ENCODE results near the gene KHNYN. TPM values are rescaled to one million over a fixed set of nuclear protein-coding genes. Genes with fewer than 3 reads are reported as not detected.

The KHNYN gene
- total and polyA plus RNA-seq, 12 donors, result 18.5 to 76.9 (median 45.1) TPM

- no peak overlapping the region for H3K27ac ChIP-seq
- no peak overlapping the region for H3K4me3 ChIP-seq
- peak in 1 of 7 donors; percentile 5 for DNase-seq
- peaks cover 6% of the 10 kb centered on the region for H3K27me3 ChIP-seq
- no peak for TF ChIP-seq POLR2A (IDR thresholded peaks at IDR 0.05)
- TF ChIP-seq CTCF (IDR thresholded peaks at IDR 0.05), result no peak
- no peaks in the 10 kb centered on the region for H3K9me3 ChIP-seq (replicated peaks in 1 of 3)
- no peaks in the 10 kb centered on the region for H3K36me3 ChIP-seq (replicated peaks in 1 of 2)
- peaks cover 8 to 14% of the 10 kb centered on the region in 2 donors for H3K4me1 ChIP-seq (replicated peaks in 1 of 2)
- WGBS, 4 donors, result 64 to 79% (median 74%) methylated on average over 8 of the region's 8 CpGs
- intact Hi-C loops (cut with DNase I), result no loop called here
Observed at GRCh38 chr14:24395609-24396582, 33.9 kb upstream of the KHNYN start.

- H3K4me3 ChIP-seq, result no peak overlapping the region
- H3K36me3 ChIP-seq (replicated peaks in 1 of 2), result no peaks in the 10 kb centered on the region
- H3K27ac ChIP-seq, result peak overlapping the region in 2 of 5 donors; percentile 56 to 82
- intact Hi-C loops (cut with DNase I), result no loop called here
- peak in 1 of 7 donors; percentile 3 for DNase-seq
- no peak for TF ChIP-seq POLR2A (IDR thresholded peaks at IDR 0.05)
- no peak for TF ChIP-seq CTCF (IDR thresholded peaks at IDR 0.05)
- 67 to 72% (median 71%) methylated on average over 3 to 6 of the region's 6 CpGs for WGBS, 4 donors
- no peaks in the 10 kb centered on the region for H3K9me3 ChIP-seq (replicated peaks in 1 of 3)
- H3K27me3 ChIP-seq, result no peaks in the 10 kb centered on the region
- peaks cover 8 to 23% of the 10 kb centered on the region in 2 donors for H3K4me1 ChIP-seq (replicated peaks in 1 of 2)
Observed at GRCh38 chr14:24397639-24398292, 32.0 kb upstream of the KHNYN start.

GRCh38 chr14:24398293-24398652 is 31.5 kb upstream of the KHNYN start:
- Histone ChIP-seq H3K27ac (peak overlapping the region in 2 of 5 donors; percentile 56 to 82), H3K9me3 (replicated peaks in 1 of 3) (no peaks in the 10 kb centered on the region), H3K4me1 (replicated peaks in 1 of 2) (peaks cover 8 to 28% of the 10 kb centered on the region in 2 donors), H3K36me3 (replicated peaks in 1 of 2) (no peaks in the 10 kb centered on the region), H3K4me3 (peak overlapping the region in 2 of 4 donors; percentile 41 to 88), H3K27me3 (no peaks in the 10 kb centered on the region)
- peak in 1 of 7 donors; percentile 26 for DNase-seq
- 30 to 48% (median 37%) methylated on average over 5 to 7 of the region's 7 CpGs for WGBS, 4 donors
- intact Hi-C loops (cut with DNase I), result no loop called here
- no peak for TF ChIP-seq POLR2A (IDR thresholded peaks at IDR 0.05)
- no peak for TF ChIP-seq CTCF (IDR thresholded peaks at IDR 0.05)
